ENCODE measurements around the gene DEPP1. TPM values are rescaled to one million over a fixed set of nuclear protein-coding genes. Genes with fewer than 3 reads are reported as not detected.

DEPP1 gene
- polyA plus RNA-seq, 3 donors: not detected

- Histone ChIP-seq H3K4me2 (replicated peaks; ENCODE audit: extremely low read depth, low read length, poor library complexity, severe bottlenecking) (peak overlapping the region; percentile 41), H4K20me1 (ENCODE audit: insufficient read depth, low read length) (no peaks in the 10 kb centered on the region), H3K4me1 (ENCODE audit: control insufficient read depth in 1 of 2, insufficient read depth in 2 of 2, low read length in 2 of 2) (peaks cover 61 to 67% of the 10 kb centered on the region in 2 donors), H3K36me3 (replicated peaks in 1 of 2; ENCODE audit: control insufficient read depth in 1 of 2, insufficient read depth in 2 of 2, low read length in 2 of 2) (no peaks in the 10 kb centered on the region), H3K27ac (ENCODE audit: low read depth in 1 of 2, low read length in 2 of 2) (peak overlapping the region in 1 of 2 donors; percentile 73), H3K4me3 (replicated peaks in 1 of 3; ENCODE audit: low read depth in 2 of 3, low read length in 3 of 3) (peak overlapping the region in 1 of 3 experiments; percentile 42), H2AFZ (ENCODE audit: insufficient read depth, low read depth, low read length, poor library complexity, severe bottlenecking) (peak overlapping the region; percentile 4), H3K79me2 (ENCODE audit: insufficient read depth, low read length) (peaks cover 13% of the 10 kb centered on the region), H3K9me3 (replicated peaks in 1 of 2; ENCODE audit: control insufficient read depth in 1 of 2, insufficient read depth in 1 of 2, low read length in 2 of 2) (no peaks in the 10 kb centered on the region), H3K27me3 (ENCODE audit: control insufficient read depth in 2 of 2, insufficient read depth in 2 of 2, low read length in 2 of 2) (no peaks in the 10 kb centered on the region), H3K9ac (ENCODE audit: insufficient read depth, low read length, poor library complexity, severe bottlenecking) (no peak overlapping the region)
- Mint-ChIP-seq H3K4me1 (peaks cover 69% of the 10 kb centered on the region), H3K4me3 (no peak overlapping the region), H3K27ac (peak overlapping the region; percentile 57 to 87 (median 85)), H3K9me3 (peaks cover 0 to 17% (median 5%) of the 10 kb centered on the region in 7 donors), H3K27me3 (ENCODE audit: low read depth in 3 of 3) (peaks cover 0 to 7% (median 0%) of the 10 kb centered on the region in 3 donors), H3K36me3 (no peaks in the 10 kb centered on the region)
- intact Hi-C loops (cut with micrococcal nuclease): no loop called here
- peak in 2 of 3 donors; percentile 55 to 58 for DNase-seq
- no CpG with 5 or more reads among the region's 7 CpGs for WGBS (ENCODE audit: insufficient coverage)
- TF ChIP-seq CTCF (IDR thresholded peaks at IDR 0.05): no peak
Measured at GRCh38 chr10:44938956-44939355, 39.7 kb downstream of the DEPP1 start.

GRCh38 chr10:44937196-44938005, 41.2 kb downstream of the DEPP1 start:
- DNase-seq: peak; percentile 28 to 50 (median 38)
- Histone ChIP-seq H3K9me3 (replicated peaks in 1 of 2; ENCODE audit: control insufficient read depth in 1 of 2, insufficient read depth in 1 of 2, low read length in 2 of 2) (no peaks in the 10 kb centered on the region), H3K79me2 (ENCODE audit: insufficient read depth, low read length) (peaks cover 13% of the 10 kb centered on the region), H3K9ac (ENCODE audit: insufficient read depth, low read length, poor library complexity, severe bottlenecking) (no peak overlapping the region), H3K36me3 (replicated peaks in 1 of 2; ENCODE audit: control insufficient read depth in 1 of 2, insufficient read depth in 2 of 2, low read length in 2 of 2) (no peaks in the 10 kb centered on the region), H3K4me2 (replicated peaks; ENCODE audit: extremely low read depth, low read length, poor library complexity, severe bottlenecking) (no peak overlapping the region), H4K20me1 (ENCODE audit: insufficient read depth, low read length) (no peaks in the 10 kb centered on the region), H3K27ac (ENCODE audit: low read depth in 1 of 2, low read length in 2 of 2) (peak overlapping the region in 1 of 2 donors; percentile 69), H2AFZ (ENCODE audit: insufficient read depth, low read depth, low read length, poor library complexity, severe bottlenecking) (peak overlapping the region; percentile 15), H3K27me3 (ENCODE audit: control insufficient read depth in 2 of 2, insufficient read depth in 2 of 2, low read length in 2 of 2) (no peaks in the 10 kb centered on the region), H3K4me3 (replicated peaks in 1 of 3; ENCODE audit: low read depth in 2 of 3, low read length in 3 of 3) (no peak overlapping the region), H3K4me1 (ENCODE audit: control insufficient read depth in 1 of 2, insufficient read depth in 2 of 2, low read length in 2 of 2) (peaks cover 77 to 82% of the 10 kb centered on the region in 2 donors)
- intact Hi-C loops (cut with micrococcal nuclease): loop anchor here in 1 of 2 donors (1.0 kb wide), 1 partner anchor 9 kb away; no protein-coding TSS in a partner anchor
- WGBS (ENCODE audit: insufficient coverage): 92% methylated on average over 2 of the region's 9 CpGs
- TF ChIP-seq CTCF (IDR thresholded peaks at IDR 0.05): no peak
- Mint-ChIP-seq H3K36me3 (no peaks in the 10 kb centered on the region), H3K9me3 (peaks cover 0 to 10% (median 5%) of the 10 kb centered on the region in 7 donors), H3K27me3 (ENCODE audit: low read depth in 3 of 3) (peaks cover 0 to 7% (median 0%) of the 10 kb centered on the region in 3 donors), H3K4me3 (no peak overlapping the region), H3K27ac (peak overlapping the region in 6 of 7 donors; percentile 2 to 77 (median 45)), H3K4me1 (peaks cover 82% of the 10 kb centered on the region)
